ENCODE results near the gene GMNN.
"Not testable (repeated sequence)": the region's sequence is repeated elsewhere in the genome, so short reads cannot be mapped to it uniquely, and the experiment has no call there.

GMNN gene

DNA sequence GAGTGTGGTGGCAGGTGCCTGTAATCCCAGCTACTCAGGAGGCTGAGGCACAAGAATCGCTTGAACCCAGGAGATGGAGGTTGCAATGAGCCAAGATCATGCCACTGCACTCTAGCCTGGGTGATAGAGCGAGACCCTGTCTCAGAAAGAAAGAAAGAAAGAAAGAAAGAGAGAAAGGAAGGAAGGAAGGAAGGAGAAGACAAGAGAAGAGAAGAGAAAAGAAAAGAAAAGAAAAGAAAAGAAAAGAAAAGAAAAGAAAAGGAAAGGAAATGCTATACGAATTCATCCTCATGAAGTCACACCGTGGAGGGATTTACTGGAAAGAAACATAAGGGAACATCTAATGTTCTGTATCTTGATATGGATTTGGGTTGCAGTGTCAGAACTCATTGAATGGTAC lies 40.0 kb upstream of the GMNN start:
- WGBS (ENCODE audit: extremely low coverage, insufficient coverage, insufficient read length) = no CpG with 5 or more reads among the region's 4 CpGs
- not testable (repeated sequence) for H2AFZ ChIP-seq (ENCODE audit: insufficient read depth, low read length, poor library complexity); H3K4ac ChIP-seq (ENCODE audit: low read depth, low read length); H4K91ac ChIP-seq (ENCODE audit: low read depth, low read length); H3K9ac ChIP-seq (ENCODE audit: low read length); H2BK12ac ChIP-seq (ENCODE audit: low read length); H4K8ac ChIP-seq (ENCODE audit: low read depth, low read length); H2BK5ac ChIP-seq (ENCODE audit: low read depth, low read length, poor library complexity); H2BK120ac ChIP-seq (ENCODE audit: insufficient read depth, low read length, poor library complexity); H3K79me1 ChIP-seq (ENCODE audit: low read length); H3K18ac ChIP-seq (ENCODE audit: low read length); H3K4me1 ChIP-seq (ENCODE audit: control insufficient read depth in 1 of 2, insufficient read depth in 2 of 2, low read length in 2 of 2); DNase-seq; H3K79me2 ChIP-seq (ENCODE audit: control insufficient read depth, insufficient read depth, low read length, poor library complexity); H3K4me2 ChIP-seq (ENCODE audit: low read length); H3K36me3 ChIP-seq (ENCODE audit: control insufficient read depth in 1 of 2, insufficient read depth in 2 of 2, low read length in 2 of 2); H3K4me3 ChIP-seq (ENCODE audit: low read depth, low read length); H4K12ac ChIP-seq (ENCODE audit: low read depth, low read length); H3K23ac ChIP-seq (ENCODE audit: low read length); H2AK5ac ChIP-seq (ENCODE audit: low read length); H3K14ac ChIP-seq (ENCODE audit: low read length); H3K27me3 ChIP-seq (ENCODE audit: insufficient read depth, low read length); H3K27ac ChIP-seq (ENCODE audit: low read depth, low read length); H3K9me3 ChIP-seq (ENCODE audit: insufficient read depth, low read depth, low read length)

DNA sequence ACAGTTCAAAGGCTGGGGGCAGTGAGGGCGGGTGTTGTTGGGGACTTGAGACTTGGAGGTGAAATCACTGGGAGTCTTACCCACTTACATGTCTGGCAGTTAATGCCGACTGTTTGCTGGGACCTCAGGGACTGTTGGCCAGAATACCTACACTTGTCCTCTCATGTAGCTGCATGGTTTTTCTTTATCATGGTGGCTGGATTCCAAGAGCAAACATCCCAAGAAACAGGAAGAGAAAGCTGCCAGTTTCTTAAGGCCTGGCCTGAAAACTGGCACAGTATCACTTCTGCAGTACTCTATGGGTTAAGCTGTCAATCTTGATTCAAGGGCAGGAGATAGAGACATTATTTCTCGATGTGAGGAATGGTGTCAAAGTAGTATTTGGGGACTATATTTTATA lies 36.0 kb upstream of the GMNN start:
- Histone ChIP-seq H3K23ac (ENCODE audit: low read length) (no peak overlapping the region), H3K4me3 (ENCODE audit: low read depth, low read length) (no peak overlapping the region), H3K27ac (ENCODE audit: low read depth, low read length) (no peak overlapping the region), H3K36me3 (ENCODE audit: control insufficient read depth in 1 of 2, insufficient read depth in 2 of 2, low read length in 2 of 2) (no peaks in the 10 kb centered on the region), H3K9me3 (ENCODE audit: insufficient read depth, low read depth, low read length) (no peaks in the 10 kb centered on the region), H2AK5ac (ENCODE audit: low read length) (no peak overlapping the region), H3K18ac (ENCODE audit: low read length) (no peak overlapping the region), H3K4me1 (ENCODE audit: control insufficient read depth in 1 of 2, insufficient read depth in 2 of 2, low read length in 2 of 2) (peaks cover 0 to 3% of the 10 kb centered on the region in 2 experiments), H2AFZ (ENCODE audit: insufficient read depth, low read length, poor library complexity) (no peak overlapping the region), H2BK5ac (ENCODE audit: low read depth, low read length, poor library complexity) (no peak overlapping the region), H3K9ac (ENCODE audit: low read length) (no peak overlapping the region), H4K91ac (ENCODE audit: low read depth, low read length) (no peak overlapping the region), H2BK12ac (ENCODE audit: low read length) (no peak overlapping the region), H3K4ac (ENCODE audit: low read depth, low read length) (no peak overlapping the region), H3K27me3 (ENCODE audit: insufficient read depth, low read length) (no peaks in the 10 kb centered on the region), H3K79me1 (ENCODE audit: low read length) (no peaks in the 10 kb centered on the region), H2BK120ac (ENCODE audit: insufficient read depth, low read length, poor library complexity) (no peak overlapping the region), H4K8ac (ENCODE audit: low read depth, low read length) (no peak overlapping the region), H3K14ac (ENCODE audit: low read length) (no peak overlapping the region), H3K4me2 (ENCODE audit: low read length) (no peak overlapping the region), H3K79me2 (ENCODE audit: control insufficient read depth, insufficient read depth, low read length, poor library complexity) (no peaks in the 10 kb centered on the region), H4K12ac (ENCODE audit: low read depth, low read length) (no peak overlapping the region)
- WGBS (ENCODE audit: extremely low coverage, insufficient coverage, insufficient read length) = no CpG with 5 or more reads among the region's 3 CpGs
- DNase-seq = no peak

DNA sequence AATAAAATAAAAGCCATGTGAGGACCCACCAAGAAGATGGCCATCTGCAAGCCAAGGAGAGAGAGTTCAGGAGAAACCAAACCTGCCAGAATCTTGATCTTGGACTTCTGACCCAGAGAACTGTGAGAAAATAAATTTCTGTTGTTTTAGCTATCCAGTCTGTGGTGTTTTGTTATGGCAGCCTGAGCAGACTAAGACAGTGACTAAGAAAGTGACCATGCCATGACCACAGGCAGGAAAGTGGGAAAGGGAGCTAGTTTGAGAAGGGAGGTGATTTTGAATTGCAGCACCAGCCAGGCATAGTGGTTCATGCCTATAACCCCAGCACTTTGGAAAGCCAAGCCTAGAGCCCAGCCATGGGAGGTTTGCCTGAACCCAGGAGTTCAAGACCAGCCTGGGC lies 33.9 kb upstream of the GMNN start:
- Histone ChIP-seq H3K14ac (ENCODE audit: low read length) (no peak overlapping the region), H3K4me2 (ENCODE audit: low read length) (no peak overlapping the region), H3K9me3 (ENCODE audit: insufficient read depth, low read depth, low read length) (no peaks in the 10 kb centered on the region), H4K8ac (ENCODE audit: low read depth, low read length) (no peak overlapping the region), H3K79me2 (ENCODE audit: control insufficient read depth, insufficient read depth, low read length, poor library complexity) (no peaks in the 10 kb centered on the region), H2BK120ac (ENCODE audit: insufficient read depth, low read length, poor library complexity) (no peak overlapping the region), H3K79me1 (ENCODE audit: low read length) (no peaks in the 10 kb centered on the region), H3K27ac (ENCODE audit: low read depth, low read length) (no peak overlapping the region), H3K27me3 (ENCODE audit: insufficient read depth, low read length) (no peaks in the 10 kb centered on the region), H2BK5ac (ENCODE audit: low read depth, low read length, poor library complexity) (no peak overlapping the region), H4K12ac (ENCODE audit: low read depth, low read length) (no peak overlapping the region), H3K4me3 (ENCODE audit: low read depth, low read length) (no peak overlapping the region), H2BK12ac (ENCODE audit: low read length) (no peak overlapping the region), H3K36me3 (ENCODE audit: control insufficient read depth in 1 of 2, insufficient read depth in 2 of 2, low read length in 2 of 2) (no peaks in the 10 kb centered on the region), H3K9ac (ENCODE audit: low read length) (no peak overlapping the region), H4K91ac (ENCODE audit: low read depth, low read length) (no peak overlapping the region), H3K18ac (ENCODE audit: low read length) (no peak overlapping the region), H2AFZ (ENCODE audit: insufficient read depth, low read length, poor library complexity) (no peak overlapping the region), H2AK5ac (ENCODE audit: low read length) (no peak overlapping the region), H3K4ac (ENCODE audit: low read depth, low read length) (no peak overlapping the region), H3K4me1 (ENCODE audit: control insufficient read depth in 1 of 2, insufficient read depth in 2 of 2, low read length in 2 of 2) (peaks cover 0 to 3% of the 10 kb centered on the region in 2 experiments), H3K23ac (ENCODE audit: low read length) (no peak overlapping the region)
- DNase-seq = no peak

DNA sequence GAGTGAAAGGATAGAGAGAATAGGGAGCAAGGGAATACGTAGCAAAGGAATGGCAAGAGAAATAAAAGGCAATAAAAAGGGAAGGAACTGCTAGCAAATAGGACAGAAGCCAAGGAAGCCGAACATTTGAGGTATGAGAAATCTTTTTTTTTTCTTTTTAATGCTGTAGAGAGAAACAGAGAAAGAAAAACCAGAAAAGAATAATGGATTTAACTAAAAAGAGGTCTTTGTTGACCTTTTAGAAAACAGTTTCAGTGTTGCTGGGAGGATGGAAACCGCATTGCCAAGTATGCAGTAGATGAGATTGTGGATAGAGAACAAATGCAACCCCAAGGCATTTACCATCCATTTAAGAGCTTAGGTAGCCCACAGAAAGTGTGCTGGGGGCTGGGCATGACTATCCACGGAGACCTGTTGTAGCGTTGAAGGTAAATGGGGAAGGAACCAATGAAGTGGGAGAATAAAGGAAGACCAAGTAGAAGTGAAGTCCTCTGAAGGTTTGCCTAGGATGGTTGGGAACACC lies 32.5 kb upstream of the GMNN start:
- Histone ChIP-seq H4K91ac (ENCODE audit: low read depth, low read length) (no peak overlapping the region), H3K4ac (ENCODE audit: low read depth, low read length) (no peak overlapping the region), H4K8ac (ENCODE audit: low read depth, low read length) (no peak overlapping the region), H3K79me1 (ENCODE audit: low read length) (no peaks in the 10 kb centered on the region), H2BK5ac (ENCODE audit: low read depth, low read length, poor library complexity) (no peak overlapping the region), H3K4me1 (ENCODE audit: control insufficient read depth in 1 of 2, insufficient read depth in 2 of 2, low read length in 2 of 2) (peaks cover 0 to 3% of the 10 kb centered on the region in 2 experiments), H3K79me2 (ENCODE audit: control insufficient read depth, insufficient read depth, low read length, poor library complexity) (no peaks in the 10 kb centered on the region), H3K4me2 (ENCODE audit: low read length) (no peak overlapping the region), H2AFZ (ENCODE audit: insufficient read depth, low read length, poor library complexity) (no peak overlapping the region), H4K12ac (ENCODE audit: low read depth, low read length) (no peak overlapping the region), H3K27ac (ENCODE audit: low read depth, low read length) (no peak overlapping the region), H2AK5ac (ENCODE audit: low read length) (no peak overlapping the region), H3K18ac (ENCODE audit: low read length) (no peak overlapping the region), H2BK120ac (ENCODE audit: insufficient read depth, low read length, poor library complexity) (no peak overlapping the region), H3K27me3 (ENCODE audit: insufficient read depth, low read length) (no peaks in the 10 kb centered on the region), H2BK12ac (ENCODE audit: low read length) (no peak overlapping the region), H3K9ac (ENCODE audit: low read length) (no peak overlapping the region), H3K36me3 (ENCODE audit: control insufficient read depth in 1 of 2, insufficient read depth in 2 of 2, low read length in 2 of 2) (no peaks in the 10 kb centered on the region), H3K14ac (ENCODE audit: low read length) (no peak overlapping the region), H3K9me3 (ENCODE audit: insufficient read depth, low read depth, low read length) (no peaks in the 10 kb centered on the region), H3K4me3 (ENCODE audit: low read depth, low read length) (no peak overlapping the region), H3K23ac (ENCODE audit: low read length) (no peak overlapping the region)
- no CpG with 5 or more reads among the region's 5 CpGs for WGBS (ENCODE audit: extremely low coverage, insufficient coverage, insufficient read length)
- no peak for DNase-seq
